ENCODE results near the gene OSBPL8. TPM values are rescaled to one million over a fixed set of nuclear protein-coding genes. Genes with fewer than 3 reads are reported as not detected.

Gene OSBPL8
- total and polyA plus RNA-seq, 2 of the 8 experiments (the other 6 are each of a cell fraction or from before 2014, with no cell fraction given): 10.9 to 81.1 TPM

DNA sequence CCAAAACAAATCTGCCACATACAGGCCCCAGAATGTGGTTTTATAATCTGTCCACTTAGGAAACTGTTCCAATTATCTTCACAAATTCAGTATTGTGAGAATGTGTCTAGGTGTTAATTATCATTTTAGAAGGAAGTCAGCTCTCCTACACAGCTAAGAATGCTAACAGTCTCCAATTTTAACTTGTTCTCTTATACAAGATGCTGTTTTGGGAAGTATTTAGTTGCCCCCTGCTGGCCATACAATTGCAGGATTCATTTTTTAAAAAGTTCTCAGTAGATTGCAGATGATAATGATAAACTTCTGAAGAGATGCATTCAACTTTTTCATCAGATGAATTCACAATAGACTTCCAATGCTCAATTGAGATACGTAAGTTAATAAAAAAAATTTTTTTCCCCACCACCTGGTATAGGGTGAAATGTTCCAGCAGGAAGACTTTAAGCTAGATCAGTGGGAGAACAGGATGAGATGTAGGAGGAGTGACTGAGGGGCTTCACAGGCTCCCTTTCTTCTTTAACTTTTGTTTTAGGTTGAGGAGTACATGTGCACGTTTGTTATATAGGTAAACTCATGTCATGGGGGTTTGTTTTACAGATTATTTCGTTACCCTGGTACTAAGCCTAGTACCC is 27.3 kb upstream of the OSBPL8 start:
- Histone ChIP-seq H3K9ac (replicated peaks in 1 of 4; ENCODE audit: extremely low read depth in 1 of 4, low read depth in 3 of 4, low read length in 3 of 4) (no peak overlapping the region), H4K20me1 (replicated peaks in 1 of 2; ENCODE audit: control insufficient read depth in 1 of 2, insufficient read depth in 2 of 2, low read length in 2 of 2) (no peaks in the 10 kb centered on the region), H2BK120ac (replicated peaks; ENCODE audit: low read depth, low read length) (no peak overlapping the region), H3K56ac (replicated peaks; ENCODE audit: insufficient read length, low read depth, low read length) (no peak overlapping the region), H2BK20ac (ENCODE audit: low read length) (no peak overlapping the region), H3K18ac (ENCODE audit: extremely low read depth, low read length) (no peak overlapping the region), H4K5ac (ENCODE audit: insufficient read length, low read depth, low read length) (no peak overlapping the region), H2AK5ac (ENCODE audit: low read depth, low read length) (no peak overlapping the region), H2AFZ (ENCODE audit: low read length) (no peak overlapping the region), H3K79me2 (ENCODE audit: control insufficient read depth in 1 of 2, insufficient read depth in 2 of 2, low read length in 2 of 2) (no peaks in the 10 kb centered on the region), H3K23me2 (ENCODE audit: low read depth, low read length) (no peaks in the 10 kb centered on the region), H3K4me3 (ENCODE audit: extremely low read depth in 1 of 4, insufficient read depth in 2 of 4, low read depth in 3 of 4, low read length in 4 of 4) (no peak overlapping the region), H3K23ac (ENCODE audit: insufficient read length) (no peak overlapping the region), H3K4me1 (replicated peaks in 1 of 4; ENCODE audit: control insufficient read depth in 3 of 4, insufficient read depth in 4 of 4, low read length in 3 of 4) (no peaks in the 10 kb centered on the region), H4K91ac (replicated peaks; ENCODE audit: insufficient read length, low read length) (no peak overlapping the region), H3K79me1 (ENCODE audit: low read depth, low read length) (no peaks in the 10 kb centered on the region), H2BK5ac (ENCODE audit: low read depth, low read length) (no peak overlapping the region), H4K8ac (ENCODE audit: extremely low read depth, insufficient read depth, low read length) (no peak overlapping the region), H2BK15ac (ENCODE audit: low read length) (no peak overlapping the region), H3K14ac (ENCODE audit: insufficient read length) (no peak overlapping the region), H3K27ac (ENCODE audit: low read depth, low read length) (no peak overlapping the region), H3K36me3 (ENCODE audit: control insufficient read depth in 2 of 4, insufficient read depth in 4 of 4, low read length in 3 of 4) (no peaks in the 10 kb centered on the region), H3K4ac (replicated peaks; ENCODE audit: insufficient read length, low read depth, low read length) (no peak overlapping the region), H3K27me3 (replicated peaks in 1 of 4; ENCODE audit: control insufficient read depth in 3 of 4, extremely low read depth in 1 of 4, insufficient read depth in 3 of 4, low read length in 3 of 4) (no peaks in the 10 kb centered on the region), H3K4me2 (ENCODE audit: insufficient read depth in 1 of 2, low read depth in 2 of 2, low read length in 2 of 2) (no peak overlapping the region), H2BK12ac (ENCODE audit: low read depth, low read length) (no peak overlapping the region), H3K9me3 (ENCODE audit: insufficient read depth in 2 of 2, low read depth in 1 of 2, low read length in 1 of 2) (no peaks in the 10 kb centered on the region)
- POLR2A ChIA-PET (ENCODE audit: partially characterized antibody): no interaction called here
- WGBS, 2 experiments (ENCODE audit: extremely low coverage in 1 of 2, insufficient coverage in 1 of 2, insufficient read length in 1 of 2, insufficient replicate concordance in 2 of 2, low coverage in 1 of 2, low lambda C conversion rate in 2 of 2, missing lambda C conversion rate in 1 of 2): 82% methylated on average over 3 of the region's 3 CpGs; no CpG with 5 or more reads in 1 of the 2 experiments
- TF ChIP-seq TBP (IDR thresholded peaks at IDR 0.05; ENCODE audit: low read depth, low read length): no peak
- no peak for TF ChIP-seq POLR2AphosphoS5 (IDR thresholded peaks at IDR 0.05; ENCODE audit: low read depth, low read length)
- TF ChIP-seq RXRA (IDR thresholded peaks at IDR 0.05; ENCODE audit: insufficient read depth, low read depth, low read length): no peak
- TF ChIP-seq, protein P1, sequence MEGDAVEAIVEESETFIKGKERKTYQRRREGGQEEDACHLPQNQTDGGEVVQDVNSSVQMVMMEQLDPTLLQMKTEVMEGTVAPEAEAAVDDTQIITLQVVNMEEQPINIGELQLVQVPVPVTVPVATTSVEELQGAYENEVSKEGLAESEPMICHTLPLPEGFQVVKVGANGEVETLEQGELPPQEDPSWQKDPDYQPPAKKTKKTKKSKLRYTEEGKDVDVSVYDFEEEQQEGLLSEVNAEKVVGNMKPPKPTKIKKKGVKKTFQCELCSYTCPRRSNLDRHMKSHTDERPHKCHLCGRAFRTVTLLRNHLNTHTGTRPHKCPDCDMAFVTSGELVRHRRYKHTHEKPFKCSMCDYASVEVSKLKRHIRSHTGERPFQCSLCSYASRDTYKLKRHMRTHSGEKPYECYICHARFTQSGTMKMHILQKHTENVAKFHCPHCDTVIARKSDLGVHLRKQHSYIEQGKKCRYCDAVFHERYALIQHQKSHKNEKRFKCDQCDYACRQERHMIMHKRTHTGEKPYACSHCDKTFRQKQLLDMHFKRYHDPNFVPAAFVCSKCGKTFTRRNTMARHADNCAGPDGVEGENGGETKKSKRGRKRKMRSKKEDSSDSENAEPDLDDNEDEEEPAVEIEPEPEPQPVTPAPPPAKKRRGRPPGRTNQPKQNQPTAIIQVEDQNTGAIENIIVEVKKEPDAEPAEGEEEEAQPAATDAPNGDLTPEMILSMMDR (IDR thresholded peaks at IDR 0.05; ENCODE audit: control extremely low read depth in 1 of 3, insufficient read depth in 1 of 3, low read depth in 1 of 3, low read length in 3 of 3): peak in 2 of 3 experiments; percentile 24 to 48; a peak in 2 of 4 replicates
- TF ChIP-seq RAD21 (IDR thresholded peaks at IDR 0.05 in 1 of 2, conservative IDR thresholded peaks at IDR 0.05 in 1 of 2; ENCODE audit: low read depth in 2 of 2, low read length in 2 of 2): peak; percentile 66 to 67
- TF ChIP-seq TAF7 (optimal IDR thresholded peaks at IDR 0.05; ENCODE audit: borderline replicate concordance, low read depth, low read length): no peak
- TF ChIP-seq SP4 (IDR thresholded peaks at IDR 0.05; ENCODE audit: low read length): no peak
- TF ChIP-seq JUND (IDR thresholded peaks at IDR 0.05; ENCODE audit: low read length): no peak
- CTCF ChIA-PET (ENCODE audit: partially characterized antibody): interaction anchor here (0.5 to 3.9 kb wide), 26 partner anchors 9 to 1644 kb away, joined by 3 to 27 read pairs (median 3); partner anchors contain the start of gene BBS10
- FAIRE-seq (no peak), DNase-seq (ENCODE audit: low read depth in 1 of 2, low spot score in 2 of 2) (no peak)

All from H1 (cell line).